ENCODE results near the gene DVL2. TPM values are rescaled to one million over a fixed set of nuclear protein-coding genes. Genes with fewer than 3 reads are reported as not detected.

Gene DVL2
- total and polyA plus RNA-seq, 2 experiments from 2014 or later, result 19.5 to 41.2 TPM

DNA sequence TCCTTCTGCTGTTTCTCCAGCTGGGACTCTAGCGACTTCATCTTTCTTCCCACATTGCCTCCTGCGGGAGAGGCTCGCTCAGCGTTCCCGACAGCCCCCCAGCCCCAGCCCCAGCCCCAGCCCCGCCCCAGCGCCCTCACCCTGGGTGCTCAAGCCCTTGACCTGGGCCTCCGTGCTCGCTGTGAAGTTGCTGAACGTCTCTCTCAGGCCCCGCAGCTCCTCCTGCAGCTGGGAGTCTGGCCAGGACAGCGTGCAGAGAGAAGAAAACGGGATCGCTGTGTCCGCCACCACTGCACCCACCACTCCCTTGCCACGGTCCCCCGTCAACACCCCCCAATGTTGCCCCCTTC lies 57.5 kb downstream of the DVL2 start:
- H3K4me1 ChIP-seq (ENCODE audit: insufficient read depth), result 0 out of 2 replicates have a peak, but pooled peaks cover 5% of the 10 kb centered on the region
- WGBS, 2 experiments (ENCODE audit: low coverage in 1 of 2, low lambda C conversion rate in 2 of 2, missing lambda C conversion rate in 2 of 2), result 2 to 3% methylated on average over 6 to 17 of the region's 17 CpGs

DNA sequence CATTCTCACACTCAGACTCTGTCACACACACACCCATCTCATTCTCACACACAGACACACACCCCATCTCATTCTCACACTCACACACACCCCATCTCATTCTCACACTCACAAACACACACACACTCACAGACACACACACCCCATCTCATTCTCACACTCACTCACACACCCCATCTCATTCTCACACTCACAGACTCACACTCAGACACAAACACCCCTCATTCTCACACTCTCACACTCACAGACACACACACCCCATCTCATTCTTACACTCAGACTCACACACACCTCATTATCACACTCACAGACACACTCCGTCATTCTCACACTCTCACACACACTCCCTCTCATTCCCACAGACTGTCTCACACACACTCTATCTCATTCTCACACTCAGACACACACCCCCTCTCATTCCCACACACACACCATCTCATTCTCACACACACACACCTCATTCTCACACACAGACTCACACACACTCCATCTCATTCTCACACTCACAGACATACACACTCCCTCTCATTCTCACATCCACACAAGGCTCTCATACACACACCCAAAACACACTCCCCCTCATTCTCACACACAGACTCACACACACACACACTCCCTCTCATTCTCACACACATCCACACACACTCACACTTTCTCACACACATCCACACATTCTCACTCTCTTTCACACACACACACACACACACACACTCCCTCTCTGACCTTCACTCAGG lies 58.0 kb downstream of the DVL2 start:
- Histone ChIP-seq H4K20me1 (ENCODE audit: insufficient read depth) (no peaks in the 10 kb centered on the region), H3K79me2 (ENCODE audit: insufficient read depth) (no peaks in the 10 kb centered on the region), H3K9me3 (ENCODE audit: low read depth) (no peaks in the 10 kb centered on the region), H3K27ac (no peak overlapping the region), H3K36me3 (ENCODE audit: low read depth) (no peaks in the 10 kb centered on the region), H3F3A (ENCODE audit: insufficient read depth) (no peaks in the 10 kb centered on the region), H2AFZ (no peak overlapping the region), H3K27me3 (replicated peaks; ENCODE audit: insufficient read depth) (no peaks in the 10 kb centered on the region), H3K4me2 (ENCODE audit: unreplicated experiment) (no peak overlapping the region), H3K9ac (no peak overlapping the region), H3K9me2 (ENCODE audit: insufficient read depth) (no peaks in the 10 kb centered on the region), H3K4me3 (no peak overlapping the region), H3K4me1 (ENCODE audit: insufficient read depth) (0 out of 2 replicates have a peak, but pooled peaks cover 5% of the 10 kb centered on the region)
- 85 to 89% methylated on average over 1 of the region's 1 CpG for WGBS, 2 experiments (ENCODE audit: low coverage in 1 of 2, low lambda C conversion rate in 2 of 2, missing lambda C conversion rate in 2 of 2)
- in situ Hi-C loops (cut with MboI), result no loop called here
- DNase-seq, result no peak
- no peak for TF ChIP-seq EZH2phosphoT487 (IDR thresholded peaks at IDR 0.05; ENCODE audit: insufficient read depth, low read depth)
- no peak for TF ChIP-seq EZH2 (IDR thresholded peaks at IDR 0.05; ENCODE audit: insufficient read depth, poor library complexity, severe bottlenecking)

More for the DNA sequence above, 57.5 kb downstream of the DVL2 start:
- TF ChIP-seq EZH2phosphoT487 (IDR thresholded peaks at IDR 0.05; ENCODE audit: insufficient read depth, low read depth) (no peak), EZH2 (IDR thresholded peaks at IDR 0.05; ENCODE audit: insufficient read depth, poor library complexity, severe bottlenecking) (no peak)
- H3K27me3 ChIP-seq (replicated peaks; ENCODE audit: insufficient read depth), result no peaks in the 10 kb centered on the region
- H4K20me1 ChIP-seq (ENCODE audit: insufficient read depth), result no peaks in the 10 kb centered on the region
- H3F3A ChIP-seq (ENCODE audit: insufficient read depth), result no peaks in the 10 kb centered on the region
- H2AFZ ChIP-seq, result peak overlapping the region; percentile 84; the same call in 1 of the 2 replicates
- H3K36me3 ChIP-seq (ENCODE audit: low read depth), result no peaks in the 10 kb centered on the region
- peak; percentile 52 for DNase-seq
- no peak overlapping the region for H3K9ac ChIP-seq
- in situ Hi-C loops (cut with MboI), result no loop called here
- no peaks in the 10 kb centered on the region for H3K9me3 ChIP-seq (ENCODE audit: low read depth)
- H3K4me2 ChIP-seq (ENCODE audit: unreplicated experiment), result peak overlapping the region; percentile 93
- H3K4me3 ChIP-seq, result peak overlapping the region; percentile 72; the same call in 1 of the 2 replicates
- H3K79me2 ChIP-seq (ENCODE audit: insufficient read depth), result no peaks in the 10 kb centered on the region
- no peak overlapping the region for H3K27ac ChIP-seq
- no peaks in the 10 kb centered on the region for H3K9me2 ChIP-seq (ENCODE audit: insufficient read depth)

MicroRNA genes within 50 kb of the gene (microRNA counts, 767-probe panel; counts per million panel counts)
- microRNA hsa-miR-324-3p, result 447 counts per million, percentile 86 among the panel's probes with 10 or more counts
- microRNA hsa-miR-324-5p, result 447 counts per million, percentile 86 among the panel's probes with 10 or more counts

Small RNAs within 50 kb of the gene (microRNA-seq; reads per million reads assigned to microRNA genes)
- gene MIR324 (ENCODE audit: borderline number of aligned reads), result 3,371 reads per million, percentile 87 among the genes with 10 or more reads in this experiment

Small RNAs within 50 kb of the gene (small RNA-seq; reads per million reads assigned to genes)
- not detected for gene AC120057.4 (ENCODE audit: low read depth, low replicate concordance)
- gene MIR324 (ENCODE audit: low read depth, low replicate concordance), result 0.25 reads per million
- not detected for gene RF00019 (ENCODE audit: low read depth, low replicate concordance)

Other genes with a start within 250 kb of the DVL2 start
Only the 30 nearest of the 36 such genes appear.
- gene SLC16A13, start 198.5 kb downstream of the DVL2 start, total RNA-seq (2014; rRNA removed; shearing (Covaris generic)), result 0.25 TPM in 1 of 2 replicates, not detected in the other
- gene SLC16A13, start 198.5 kb downstream of the DVL2 start, polyA plus RNA-seq (2016; fragmentation: Nextera tagmentation; extraction: Ambion mirVana), result 0.87 and 1.1 TPM in 2 replicates
- gene SLC16A11, start 190.4 kb downstream of the DVL2 start, total RNA-seq (2014; rRNA removed; shearing (Covaris generic)), result not detected in 2 replicates
- gene SLC16A11, start 190.4 kb downstream of the DVL2 start, polyA plus RNA-seq (2016; fragmentation: Nextera tagmentation; extraction: Ambion mirVana), result 0.30 TPM in 1 of 2 replicates, not detected in the other
- not detected in 2 replicates for gene CLEC10A, start 154.3 kb downstream of the DVL2 start, total RNA-seq (2014; rRNA removed; shearing (Covaris generic))
- gene CLEC10A, start 154.3 kb downstream of the DVL2 start, polyA plus RNA-seq (2016; fragmentation: Nextera tagmentation; extraction: Ambion mirVana), result not detected in 2 replicates
- not detected in 2 replicates for gene ASGR2, start 119.7 kb downstream of the DVL2 start, total RNA-seq (2014; rRNA removed; shearing (Covaris generic))
- not detected in 2 replicates for gene ASGR2, start 119.7 kb downstream of the DVL2 start, polyA plus RNA-seq (2016; fragmentation: Nextera tagmentation; extraction: Ambion mirVana)
- gene ASGR1, start 55.1 kb downstream of the DVL2 start, total RNA-seq (2014; rRNA removed; shearing (Covaris generic)), result 0.97 TPM in 1 of 2 replicates, not detected in the other
- gene ASGR1, start 55.1 kb downstream of the DVL2 start, polyA plus RNA-seq (2016; fragmentation: Nextera tagmentation; extraction: Ambion mirVana), result 0.63 and 0.75 TPM in 2 replicates
- gene DLG4, start 14.7 kb downstream of the DVL2 start, total RNA-seq (2014; rRNA removed; shearing (Covaris generic)), result 13.1 and 23.8 TPM in 2 replicates
- gene DLG4, start 14.7 kb downstream of the DVL2 start, polyA plus RNA-seq (2016; fragmentation: Nextera tagmentation; extraction: Ambion mirVana), result 1.3 and 1.9 TPM in 2 replicates
- 453 and 600 TPM in 2 replicates for gene ACADVL, start 14.6 kb downstream of the DVL2 start, total RNA-seq (2014; rRNA removed; shearing (Covaris generic))
- 386 and 441 TPM in 2 replicates for gene ACADVL, start 14.6 kb downstream of the DVL2 start, polyA plus RNA-seq (2016; fragmentation: Nextera tagmentation; extraction: Ambion mirVana)
- 32.0 and 42.6 TPM in 2 replicates for gene PHF23, start 4.9 kb upstream of the DVL2 start, total RNA-seq (2014; rRNA removed; shearing (Covaris generic))
- 40.7 and 45.6 TPM in 2 replicates for gene PHF23, start 4.9 kb upstream of the DVL2 start, polyA plus RNA-seq (2016; fragmentation: Nextera tagmentation; extraction: Ambion mirVana)
- 152 and 355 TPM in 2 replicates for gene GABARAP, start 7.9 kb upstream of the DVL2 start, total RNA-seq (2014; rRNA removed; shearing (Covaris generic))
- gene GABARAP, start 7.9 kb upstream of the DVL2 start, polyA plus RNA-seq (2016; fragmentation: Nextera tagmentation; extraction: Ambion mirVana), result 845 and 847 TPM in 2 replicates
- 38.9 and 63.2 TPM in 2 replicates for gene CTDNEP1, start 17.2 kb upstream of the DVL2 start, total RNA-seq (2014; rRNA removed; shearing (Covaris generic))
- gene CTDNEP1, start 17.2 kb upstream of the DVL2 start, polyA plus RNA-seq (2016; fragmentation: Nextera tagmentation; extraction: Ambion mirVana), result 30.0 and 30.7 TPM in 2 replicates
- gene ELP5, start 17.7 kb upstream of the DVL2 start, total RNA-seq (2014; rRNA removed; shearing (Covaris generic)), result 25.9 and 32.9 TPM in 2 replicates
- gene ELP5, start 17.7 kb upstream of the DVL2 start, polyA plus RNA-seq (2016; fragmentation: Nextera tagmentation; extraction: Ambion mirVana), result 34.8 and 34.9 TPM in 2 replicates
- 4.5 and 5.4 TPM in 2 replicates for gene CLDN7, start 28.0 kb upstream of the DVL2 start, total RNA-seq (2014; rRNA removed; shearing (Covaris generic))
- gene CLDN7, start 28.0 kb upstream of the DVL2 start, polyA plus RNA-seq (2016; fragmentation: Nextera tagmentation; extraction: Ambion mirVana), result 1.7 and 2.3 TPM in 2 replicates
- not detected in 2 replicates for gene SLC2A4, start 47.2 kb upstream of the DVL2 start, total RNA-seq (2014; rRNA removed; shearing (Covaris generic))
- 0.08 TPM in 1 of 2 replicates, not detected in the other for gene SLC2A4, start 47.2 kb upstream of the DVL2 start, polyA plus RNA-seq (2016; fragmentation: Nextera tagmentation; extraction: Ambion mirVana)
- gene YBX2, start 60.1 kb upstream of the DVL2 start, total RNA-seq (2014; rRNA removed; shearing (Covaris generic)), result 0.22 TPM in 1 of 2 replicates, not detected in the other
- gene YBX2, start 60.1 kb upstream of the DVL2 start, polyA plus RNA-seq (2016; fragmentation: Nextera tagmentation; extraction: Ambion mirVana), result not detected in 2 replicates
- gene EIF5A, start 73.1 kb upstream of the DVL2 start, total RNA-seq (2014; rRNA removed; shearing (Covaris generic)), result 869 and 956 TPM in 2 replicates
- gene EIF5A, start 73.1 kb upstream of the DVL2 start, polyA plus RNA-seq (2016; fragmentation: Nextera tagmentation; extraction: Ambion mirVana), result 998 and 1,047 TPM in 2 replicates
- gene GPS2, start 80.8 kb upstream of the DVL2 start, total RNA-seq (2014; rRNA removed; shearing (Covaris generic)), result 50.1 and 81.3 TPM in 2 replicates
- gene GPS2, start 80.8 kb upstream of the DVL2 start, polyA plus RNA-seq (2016; fragmentation: Nextera tagmentation; extraction: Ambion mirVana), result 53.8 and 59.4 TPM in 2 replicates
- 12.8 and 20.1 TPM in 2 replicates for gene NEURL4, start 94.8 kb upstream of the DVL2 start, total RNA-seq (2014; rRNA removed; shearing (Covaris generic))
- gene NEURL4, start 94.8 kb upstream of the DVL2 start, polyA plus RNA-seq (2016; fragmentation: Nextera tagmentation; extraction: Ambion mirVana), result 2.0 and 2.1 TPM in 2 replicates
- gene ACAP1, start 102.0 kb upstream of the DVL2 start, total RNA-seq (2014; rRNA removed; shearing (Covaris generic)), result 0.89 and 4.4 TPM in 2 replicates
- gene ACAP1, start 102.0 kb upstream of the DVL2 start, polyA plus RNA-seq (2016; fragmentation: Nextera tagmentation; extraction: Ambion mirVana), result 15.6 and 15.7 TPM in 2 replicates
- gene KCTD11, start 117.6 kb upstream of the DVL2 start, total RNA-seq (2014; rRNA removed; shearing (Covaris generic)), result 24.9 and 27.2 TPM in 2 replicates
- 15.5 and 16.2 TPM in 2 replicates for gene KCTD11, start 117.6 kb upstream of the DVL2 start, polyA plus RNA-seq (2016; fragmentation: Nextera tagmentation; extraction: Ambion mirVana)
- gene TMEM95, start 120.6 kb upstream of the DVL2 start, total RNA-seq (2014; rRNA removed; shearing (Covaris generic)), result not detected in 2 replicates
- not detected in 2 replicates for gene TMEM95, start 120.6 kb upstream of the DVL2 start, polyA plus RNA-seq (2016; fragmentation: Nextera tagmentation; extraction: Ambion mirVana)
- 0.43 and 2.7 TPM in 2 replicates for gene TNK1, start 146.6 kb upstream of the DVL2 start, total RNA-seq (2014; rRNA removed; shearing (Covaris generic))
- 1.1 and 1.2 TPM in 2 replicates for gene TNK1, start 146.6 kb upstream of the DVL2 start, polyA plus RNA-seq (2016; fragmentation: Nextera tagmentation; extraction: Ambion mirVana)
- gene PLSCR3, start 160.0 kb upstream of the DVL2 start, total RNA-seq (2014; rRNA removed; shearing (Covaris generic)), result 72.8 and 73.9 TPM in 2 replicates
- 136 and 153 TPM in 2 replicates for gene PLSCR3, start 160.0 kb upstream of the DVL2 start, polyA plus RNA-seq (2016; fragmentation: Nextera tagmentation; extraction: Ambion mirVana)
- gene TMEM256, start 169.6 kb upstream of the DVL2 start, total RNA-seq (2014; rRNA removed; shearing (Covaris generic)), result 18.0 and 59.3 TPM in 2 replicates
- gene TMEM256, start 169.6 kb upstream of the DVL2 start, polyA plus RNA-seq (2016; fragmentation: Nextera tagmentation; extraction: Ambion mirVana), result 40.1 and 44.2 TPM in 2 replicates
- gene NLGN2, start 173.3 kb upstream of the DVL2 start, total RNA-seq (2014; rRNA removed; shearing (Covaris generic)), result 8.0 and 9.5 TPM in 2 replicates
- 3.3 and 3.5 TPM in 2 replicates for gene NLGN2, start 173.3 kb upstream of the DVL2 start, polyA plus RNA-seq (2016; fragmentation: Nextera tagmentation; extraction: Ambion mirVana)
- not detected in 2 replicates for gene SPEM1, start 185.8 kb upstream of the DVL2 start, total RNA-seq (2014; rRNA removed; shearing (Covaris generic))
- gene SPEM1, start 185.8 kb upstream of the DVL2 start, polyA plus RNA-seq (2016; fragmentation: Nextera tagmentation; extraction: Ambion mirVana), result not detected in 2 replicates
- gene SPEM2, start 191.1 kb upstream of the DVL2 start, total RNA-seq (2014; rRNA removed; shearing (Covaris generic)), result not detected in 2 replicates
- gene SPEM2, start 191.1 kb upstream of the DVL2 start, polyA plus RNA-seq (2016; fragmentation: Nextera tagmentation; extraction: Ambion mirVana), result not detected in 2 replicates
- gene SPEM3, start 194.3 kb upstream of the DVL2 start, total RNA-seq (2014; rRNA removed; shearing (Covaris generic)), result not detected in 2 replicates
- gene SPEM3, start 194.3 kb upstream of the DVL2 start, polyA plus RNA-seq (2016; fragmentation: Nextera tagmentation; extraction: Ambion mirVana), result not detected in 2 replicates
- 3.2 and 7.7 TPM in 2 replicates for gene TMEM102, start 200.9 kb upstream of the DVL2 start, total RNA-seq (2014; rRNA removed; shearing (Covaris generic))
- gene TMEM102, start 200.9 kb upstream of the DVL2 start, polyA plus RNA-seq (2016; fragmentation: Nextera tagmentation; extraction: Ambion mirVana), result 3.4 and 4.3 TPM in 2 replicates
- not detected in 2 replicates for gene FGF11, start 205.0 kb upstream of the DVL2 start, total RNA-seq (2014; rRNA removed; shearing (Covaris generic))
- gene FGF11, start 205.0 kb upstream of the DVL2 start, polyA plus RNA-seq (2016; fragmentation: Nextera tagmentation; extraction: Ambion mirVana), result 0.22 and 0.36 TPM in 2 replicates
- 3.9 and 4.9 TPM in 2 replicates for gene CHRNB1, start 210.5 kb upstream of the DVL2 start, total RNA-seq (2014; rRNA removed; shearing (Covaris generic))
- gene CHRNB1, start 210.5 kb upstream of the DVL2 start, polyA plus RNA-seq (2016; fragmentation: Nextera tagmentation; extraction: Ambion mirVana), result 3.5 and 4.2 TPM in 2 replicates

Measured in GM23248 (cell line).